K562 (cell line): ENCODE measurements around the gene IQCN.

Experiments used
- FOXJ3 ChIP-seq: sonication (generic); formaldehyde crosslinking; IDR thresholded peaks from 2 replicates; pipeline ENCODE4 v1.4.0; 2020; ENCODE audit warnings: mild to moderate bottlenecking, missing genetic modification reagents
- HNRNPUL1 ChIP-seq: fragments of 200-400 bp; formaldehyde crosslinking; IDR thresholded peaks from 2 replicates; pipeline ENCODE4 v1.6.1; 2017; ENCODE audit warnings: low read length
- MTA1 ChIP-seq: fragments of 450-650 bp; IDR thresholded peaks from 2 replicates; pipeline ENCODE4 v1.6.1; 2017; ENCODE audit warnings: borderline replicate concordance
- POLR2A ChIP-seq: fragments of 450-650 bp; conservative IDR thresholded peaks from 2 replicates; pipeline ENCODE4 v1.6.1; 2016
- POLR2AphosphoS5 ChIP-seq: IDR thresholded peaks from 2 replicates; pipeline ENCODE4 v1.6.1; 2011; ENCODE audit warnings: mild to moderate bottlenecking, low read depth, low read length, moderate library complexity; ENCODE audit not compliant: control insufficient read depth, insufficient read depth
- POLR3A ChIP-seq: IDR thresholded peaks from 2 replicates; pipeline ENCODE4 v1.6.1; 2011; ENCODE audit warnings: borderline replicate concordance, mild to moderate bottlenecking, moderate library complexity; ENCODE audit not compliant: insufficient read length, insufficient read depth; ENCODE audit errors: extremely low read depth
- TBP ChIP-seq: optimal IDR thresholded peaks from 2 replicates; pipeline ENCODE3; 2011; ENCODE audit warnings: low read depth, low read length, improper control_type of control experiment
- TF ChIP-seq, protein P1 (sequence below): fragments of 450-650 bp; IDR thresholded peaks from 2 replicates; pipeline ENCODE4 v1.6.1; 2016; ENCODE audit warnings: antibody characterized with exemption
- TF ChIP-seq, protein P2 (sequence below): sonication (generic); formaldehyde crosslinking; IDR thresholded peaks from 2 replicates; pipeline ENCODE4 v1.8.0; 2023; ENCODE audit warnings: mild to moderate bottlenecking, missing genetic modification reagents

DNA sequence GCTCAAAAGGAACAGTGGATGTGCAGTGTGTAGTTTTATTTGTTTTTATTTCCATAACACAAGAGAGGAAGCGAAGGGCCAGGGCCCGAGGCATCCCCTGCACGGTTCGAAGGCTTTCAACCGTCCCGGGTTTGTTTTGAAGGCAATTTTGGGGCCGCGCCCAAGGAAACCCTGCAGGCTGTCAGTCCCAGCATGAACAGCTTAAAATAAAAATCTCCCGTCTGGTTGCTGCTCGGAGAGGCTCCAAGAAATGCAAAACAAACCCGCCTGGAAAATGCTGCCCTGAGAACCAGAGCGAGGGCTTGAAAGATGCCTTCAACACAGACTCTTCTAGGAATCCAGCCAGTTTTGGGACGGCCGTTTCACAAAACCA is 32.6 kb upstream of the IQCN start:
- TF ChIP-seq FOXJ3 (no peak), POLR2A (no peak), POLR2AphosphoS5 (no peak), HNRNPUL1 (no peak), MTA1 (no peak), POLR3A (no peak), TBP (no peak)
- TF ChIP-seq, protein P1, sequence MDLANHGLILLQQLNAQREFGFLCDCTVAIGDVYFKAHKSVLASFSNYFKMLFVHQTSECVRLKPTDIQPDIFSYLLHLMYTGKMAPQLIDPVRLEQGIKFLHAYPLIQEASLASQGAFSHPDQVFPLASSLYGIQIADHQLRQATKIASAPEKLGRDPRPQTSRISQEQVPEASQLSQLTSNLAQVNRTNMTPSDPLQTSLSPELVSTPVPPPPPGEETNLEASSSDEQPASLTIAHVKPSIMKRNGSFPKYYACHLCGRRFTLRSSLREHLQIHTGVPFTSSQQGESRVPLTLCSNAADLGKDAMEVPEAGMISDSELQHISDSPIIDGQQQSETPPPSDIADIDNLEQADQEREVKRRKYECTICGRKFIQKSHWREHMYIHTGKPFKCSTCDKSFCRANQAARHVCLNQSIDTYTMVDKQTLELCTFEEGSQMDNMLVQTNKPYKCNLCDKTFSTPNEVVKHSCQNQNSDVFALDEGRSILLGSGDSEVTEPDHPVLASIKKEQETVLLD, result no peak
- TF ChIP-seq, protein P2, sequence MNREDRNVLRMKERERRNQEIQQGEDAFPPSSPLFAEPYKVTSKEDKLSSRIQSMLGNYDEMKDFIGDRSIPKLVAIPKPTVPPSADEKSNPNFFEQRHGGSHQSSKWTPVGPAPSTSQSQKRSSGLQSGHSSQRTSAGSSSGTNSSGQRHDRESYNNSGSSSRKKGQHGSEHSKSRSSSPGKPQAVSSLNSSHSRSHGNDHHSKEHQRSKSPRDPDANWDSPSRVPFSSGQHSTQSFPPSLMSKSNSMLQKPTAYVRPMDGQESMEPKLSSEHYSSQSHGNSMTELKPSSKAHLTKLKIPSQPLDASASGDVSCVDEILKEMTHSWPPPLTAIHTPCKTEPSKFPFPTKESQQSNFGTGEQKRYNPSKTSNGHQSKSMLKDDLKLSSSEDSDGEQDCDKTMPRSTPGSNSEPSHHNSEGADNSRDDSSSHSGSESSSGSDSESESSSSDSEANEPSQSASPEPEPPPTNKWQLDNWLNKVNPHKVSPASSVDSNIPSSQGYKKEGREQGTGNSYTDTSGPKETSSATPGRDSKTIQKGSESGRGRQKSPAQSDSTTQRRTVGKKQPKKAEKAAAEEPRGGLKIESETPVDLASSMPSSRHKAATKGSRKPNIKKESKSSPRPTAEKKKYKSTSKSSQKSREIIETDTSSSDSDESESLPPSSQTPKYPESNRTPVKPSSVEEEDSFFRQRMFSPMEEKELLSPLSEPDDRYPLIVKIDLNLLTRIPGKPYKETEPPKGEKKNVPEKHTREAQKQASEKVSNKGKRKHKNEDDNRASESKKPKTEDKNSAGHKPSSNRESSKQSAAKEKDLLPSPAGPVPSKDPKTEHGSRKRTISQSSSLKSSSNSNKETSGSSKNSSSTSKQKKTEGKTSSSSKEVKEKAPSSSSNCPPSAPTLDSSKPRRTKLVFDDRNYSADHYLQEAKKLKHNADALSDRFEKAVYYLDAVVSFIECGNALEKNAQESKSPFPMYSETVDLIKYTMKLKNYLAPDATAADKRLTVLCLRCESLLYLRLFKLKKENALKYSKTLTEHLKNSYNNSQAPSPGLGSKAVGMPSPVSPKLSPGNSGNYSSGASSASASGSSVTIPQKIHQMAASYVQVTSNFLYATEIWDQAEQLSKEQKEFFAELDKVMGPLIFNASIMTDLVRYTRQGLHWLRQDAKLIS (CRISPR knock-in tag), result no peak
